ENCODE measurements around the gene SLC6A18.

SLC6A18 gene, protein sequence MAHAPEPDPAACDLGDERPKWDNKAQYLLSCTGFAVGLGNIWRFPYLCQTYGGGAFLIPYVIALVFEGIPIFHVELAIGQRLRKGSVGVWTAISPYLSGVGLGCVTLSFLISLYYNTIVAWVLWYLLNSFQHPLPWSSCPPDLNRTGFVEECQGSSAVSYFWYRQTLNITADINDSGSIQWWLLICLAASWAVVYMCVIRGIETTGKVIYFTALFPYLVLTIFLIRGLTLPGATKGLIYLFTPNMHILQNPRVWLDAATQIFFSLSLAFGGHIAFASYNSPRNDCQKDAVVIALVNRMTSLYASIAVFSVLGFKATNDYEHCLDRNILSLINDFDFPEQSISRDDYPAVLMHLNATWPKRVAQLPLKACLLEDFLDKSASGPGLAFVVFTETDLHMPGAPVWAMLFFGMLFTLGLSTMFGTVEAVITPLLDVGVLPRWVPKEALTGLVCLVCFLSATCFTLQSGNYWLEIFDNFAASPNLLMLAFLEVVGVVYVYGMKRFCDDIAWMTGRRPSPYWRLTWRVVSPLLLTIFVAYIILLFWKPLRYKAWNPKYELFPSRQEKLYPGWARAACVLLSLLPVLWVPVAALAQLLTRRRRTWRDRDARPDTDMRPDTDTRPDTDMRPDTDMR

DNA sequence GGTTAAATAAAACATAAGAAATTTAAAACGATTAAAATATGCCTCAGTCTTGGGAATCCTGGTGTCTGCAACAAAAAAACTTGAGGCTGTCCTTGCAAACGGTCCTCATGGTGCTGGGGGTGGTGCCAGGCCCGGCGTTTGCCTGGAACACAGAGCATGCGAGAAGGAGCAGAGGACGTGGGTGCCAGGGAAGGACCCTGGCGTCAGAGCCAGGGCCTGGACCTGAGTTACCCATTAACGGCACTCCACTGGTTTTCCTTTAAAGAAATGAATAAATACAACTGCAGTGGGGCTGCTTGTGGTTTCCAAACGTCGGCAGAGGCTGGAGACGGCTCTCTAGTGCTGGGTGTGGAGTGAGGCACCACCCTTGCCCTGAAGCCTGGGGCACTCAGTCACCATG, at the start of gene SLC6A18:
TSS of gene SLC6A18 (plus strand) at position 301 of the 400 bp plus-strand sequence. CDS start at position 398, 97 bp downstream.
- DNase-seq (ENCODE audit: low read depth): no peak

- DNase-seq (ENCODE audit: low read depth): no peak
These were observed 49.2 kb upstream of the SLC6A18 start for GRCh38 chr5:1175801-1176472.

DNA sequence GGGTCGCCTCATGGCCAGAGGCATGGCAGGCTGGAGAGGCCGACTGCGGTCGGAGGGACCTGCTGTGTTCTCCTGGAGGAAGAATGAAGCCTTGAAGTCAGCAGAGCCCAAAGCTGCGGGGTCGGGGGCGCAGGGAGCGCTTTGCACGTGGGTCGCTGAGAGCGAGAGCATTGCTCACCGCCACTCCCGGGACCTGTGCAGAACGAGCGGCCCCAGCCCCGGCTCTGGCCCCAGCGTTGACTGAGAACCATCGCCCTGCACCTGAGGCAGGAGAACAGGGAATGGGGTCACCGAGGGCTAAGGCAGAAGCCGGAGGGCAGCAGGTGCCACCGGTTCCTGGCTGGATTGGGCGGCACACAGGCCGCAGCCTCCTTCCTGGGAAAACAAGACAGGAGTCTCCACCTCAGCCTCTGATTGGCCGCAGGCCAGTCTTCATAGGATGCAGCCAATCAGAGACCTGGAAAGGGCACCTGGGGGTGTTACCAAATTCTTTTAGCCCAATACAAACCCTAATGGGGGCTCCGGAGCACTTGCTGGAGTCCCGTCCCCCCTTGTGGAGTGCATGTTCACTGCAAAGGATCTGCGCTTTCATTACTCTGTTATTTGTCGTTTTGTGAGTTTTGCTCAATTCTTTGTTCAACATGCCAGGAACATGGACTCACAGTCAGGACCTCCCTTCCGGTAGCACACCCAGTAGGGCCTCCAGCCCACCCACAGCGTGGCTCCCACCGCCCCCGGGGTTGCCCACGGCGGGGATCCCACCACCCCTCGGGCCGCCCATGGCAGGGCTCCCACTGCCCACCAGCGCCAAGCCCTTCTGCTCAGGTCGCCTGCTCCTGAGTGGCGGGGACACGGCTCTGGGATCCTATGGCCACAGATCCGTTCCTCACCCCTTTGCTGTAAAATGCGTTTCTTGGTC, 48.4 kb upstream of the SLC6A18 start:
- no peak for DNase-seq (ENCODE audit: low read depth)

- DNase-seq (ENCODE audit: low read depth): no peak
These were observed 47.2 kb upstream of the SLC6A18 start for GRCh38 chr5:1177826-1178528.

DNA sequence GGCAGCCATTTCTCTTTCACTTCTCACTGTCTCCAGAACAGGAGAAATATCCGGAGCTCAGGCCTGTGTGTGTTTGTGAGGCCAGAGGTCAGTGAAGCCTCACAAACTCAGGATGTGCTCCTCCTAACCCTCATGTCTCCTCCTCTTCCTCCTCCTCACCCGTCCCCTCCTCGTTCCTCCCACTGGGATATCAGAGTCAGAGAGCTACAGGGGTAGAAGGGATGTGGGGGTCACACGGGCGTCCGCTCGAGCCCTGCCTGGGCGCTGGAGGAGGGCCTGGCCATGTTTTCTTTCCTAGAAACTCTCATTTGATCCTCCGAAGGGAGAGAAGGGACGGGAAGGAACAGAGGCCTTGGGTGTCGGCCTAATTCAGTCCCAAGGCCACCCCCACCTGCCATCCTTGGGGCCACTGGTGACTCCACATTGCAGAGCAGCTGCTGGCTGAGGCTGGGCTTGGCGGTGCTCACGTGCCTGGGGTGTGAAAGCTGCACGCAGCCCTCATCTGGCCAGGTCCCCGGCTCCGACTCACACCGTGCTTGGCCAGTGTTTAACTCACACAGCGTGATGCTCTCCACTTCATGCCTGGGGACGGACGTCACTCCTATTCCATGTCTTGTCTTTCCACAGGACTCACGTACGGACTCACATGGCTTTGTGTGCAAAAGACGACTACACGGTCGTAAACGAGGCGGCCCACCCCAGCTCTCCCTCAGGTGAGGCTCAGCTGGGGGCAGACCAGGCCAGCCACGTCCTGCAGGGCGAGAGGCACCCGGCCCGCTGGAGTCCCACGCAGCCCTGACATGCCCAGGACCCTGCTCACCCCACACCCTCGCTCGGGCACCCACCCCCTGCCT, 46.4 kb upstream of the SLC6A18 start:
- DNase-seq (ENCODE audit: low read depth): no peak

GRCh38 chr5:1179383-1179715, 45.8 kb upstream of the SLC6A18 start:
- no peak for DNase-seq (ENCODE audit: low read depth)

GRCh38 chr5:1180096-1180495, 45.1 kb upstream of the SLC6A18 start:
- DNase-seq (ENCODE audit: low read depth): no peak

DNA sequence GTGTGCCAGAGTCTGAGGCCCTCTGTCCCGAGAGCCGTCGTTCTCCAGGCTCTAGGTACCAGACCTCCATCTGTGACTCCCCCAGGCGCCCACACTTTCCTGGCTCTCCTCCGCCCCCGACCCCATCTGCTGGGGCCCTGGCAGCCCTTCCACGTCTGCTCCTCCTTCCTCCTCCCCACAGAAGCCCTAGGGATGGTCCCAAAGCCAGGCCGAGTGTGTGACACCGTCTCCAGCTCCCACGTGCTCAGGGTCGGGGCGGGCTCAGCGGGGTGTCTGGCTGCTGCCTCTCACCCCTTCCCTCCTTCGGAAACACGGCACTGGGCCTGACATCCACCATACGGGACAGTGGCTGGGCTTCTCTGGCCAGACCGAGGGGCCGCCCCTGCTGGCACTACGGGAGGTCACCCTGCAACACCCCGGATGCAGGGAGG, 44.3 kb upstream of the SLC6A18 start:
- DNase-seq (ENCODE audit: low read depth): no peak

DNA sequence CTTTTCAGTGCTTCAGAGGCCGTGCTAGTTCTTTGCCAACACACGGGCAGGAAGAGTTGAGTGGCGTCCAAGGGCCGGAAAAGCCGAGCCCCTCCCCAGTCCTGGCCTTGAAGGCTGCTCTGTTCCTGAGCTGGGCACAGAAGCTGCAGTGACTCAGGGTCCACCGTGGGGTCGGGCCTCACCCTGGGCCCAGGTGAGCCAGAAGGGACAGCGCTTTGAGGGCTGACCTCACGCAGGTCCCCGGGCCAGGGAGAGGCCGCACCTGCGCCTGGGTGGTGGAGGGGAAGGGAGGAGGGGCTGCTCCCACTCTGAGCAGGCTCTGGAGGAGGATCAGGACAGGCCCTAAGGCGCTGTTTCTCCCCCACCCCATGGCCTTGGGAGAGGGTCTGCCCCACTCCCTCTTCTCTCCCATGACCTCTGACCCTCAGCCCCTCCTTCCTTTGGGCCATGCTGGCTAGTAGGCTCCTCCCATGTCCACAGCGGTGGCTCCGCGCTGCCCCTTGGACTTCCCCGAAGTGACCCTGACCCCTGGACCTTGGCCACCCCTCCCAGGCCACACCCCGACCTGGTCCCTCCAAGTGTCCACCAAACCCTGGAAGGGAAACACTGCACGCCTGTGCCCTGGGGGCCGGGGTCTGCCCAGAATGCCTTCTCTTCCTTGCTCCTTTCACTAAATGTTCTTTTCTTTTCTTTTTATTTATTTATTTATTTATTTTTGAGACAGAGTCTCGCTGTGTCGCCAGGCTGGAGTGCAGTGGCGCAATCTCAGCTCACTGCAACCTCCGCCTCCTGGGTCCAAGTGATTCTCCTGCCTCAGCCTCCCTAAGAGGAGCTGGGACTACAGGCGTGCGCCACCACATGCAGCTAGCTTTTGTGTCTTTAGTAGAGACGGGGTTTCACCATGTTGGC, 43.5 kb upstream of the SLC6A18 start:
- no peak for DNase-seq (ENCODE audit: low read depth)

- DNase-seq (ENCODE audit: low read depth): no peak
These were observed 42.9 kb upstream of the SLC6A18 start for GRCh38 chr5:1182360-1182632.

GRCh38 chr5:1182633-1183423, 42.4 kb upstream of the SLC6A18 start:
- no peak for DNase-seq (ENCODE audit: low read depth)

DNA sequence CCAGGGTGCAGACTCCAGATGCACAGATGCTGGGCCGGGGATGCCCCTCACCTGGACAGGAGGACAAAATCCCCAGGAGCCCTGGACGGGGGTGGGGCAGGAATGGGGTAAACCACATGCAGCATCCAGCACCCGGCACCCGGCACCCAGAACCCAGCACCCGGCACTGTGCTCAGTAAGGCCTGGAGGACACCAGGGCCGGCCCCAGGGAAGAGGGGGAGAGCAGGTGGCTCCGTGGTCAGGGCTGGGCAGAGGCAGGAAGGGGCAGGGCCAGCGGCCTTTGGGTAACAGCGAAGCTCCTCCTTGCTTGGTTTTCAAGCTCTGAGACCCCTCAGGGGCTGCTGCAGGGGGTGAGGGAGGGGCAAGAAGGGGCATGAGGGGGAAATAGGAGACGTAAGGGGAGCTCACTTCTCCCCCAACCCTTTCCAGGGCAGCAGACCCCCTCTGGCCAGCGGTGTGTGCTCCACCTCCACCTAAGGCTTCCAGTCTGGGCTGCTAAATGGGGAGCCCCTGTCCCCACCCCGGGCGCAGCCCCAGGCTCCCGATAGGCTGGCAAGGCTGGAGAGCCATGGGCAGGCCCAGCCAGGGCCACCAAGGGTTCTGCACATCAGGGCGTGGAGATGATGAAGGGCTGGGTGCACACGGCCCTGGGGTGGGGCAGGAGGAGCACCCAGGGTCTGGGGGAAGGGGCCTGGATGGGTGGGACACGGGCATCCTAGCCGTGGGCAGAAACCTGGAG, 41.6 kb upstream of the SLC6A18 start:
- no peak for DNase-seq (ENCODE audit: low read depth)

- DNase-seq (ENCODE audit: low read depth): no peak
These were observed 41.1 kb upstream of the SLC6A18 start for GRCh38 chr5:1184163-1184470.

DNA sequence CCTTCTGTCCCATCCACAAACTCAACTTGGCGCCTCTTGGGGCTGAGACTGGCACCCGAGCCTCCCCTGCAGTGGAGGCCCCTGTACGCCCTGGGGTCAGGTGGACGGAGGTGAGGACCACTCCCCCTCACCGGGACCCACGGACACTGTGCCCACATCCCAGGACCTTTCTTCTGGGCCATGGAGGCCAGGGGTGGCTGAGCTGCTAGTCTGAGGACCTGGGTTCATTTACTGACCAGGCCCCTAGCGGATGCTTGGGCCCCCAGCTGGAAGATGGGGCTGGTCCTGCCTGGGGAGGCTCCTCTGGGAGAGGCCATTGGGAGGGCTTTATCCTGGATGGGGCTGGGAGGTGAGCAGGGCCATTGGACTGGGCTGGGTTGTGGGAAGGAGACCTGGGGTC, 40.7 kb upstream of the SLC6A18 start:
- DNase-seq (ENCODE audit: low read depth): no peak

- DNase-seq (ENCODE audit: low read depth): no peak
These were observed 40.0 kb upstream of the SLC6A18 start for GRCh38 chr5:1185038-1185627.

DNA sequence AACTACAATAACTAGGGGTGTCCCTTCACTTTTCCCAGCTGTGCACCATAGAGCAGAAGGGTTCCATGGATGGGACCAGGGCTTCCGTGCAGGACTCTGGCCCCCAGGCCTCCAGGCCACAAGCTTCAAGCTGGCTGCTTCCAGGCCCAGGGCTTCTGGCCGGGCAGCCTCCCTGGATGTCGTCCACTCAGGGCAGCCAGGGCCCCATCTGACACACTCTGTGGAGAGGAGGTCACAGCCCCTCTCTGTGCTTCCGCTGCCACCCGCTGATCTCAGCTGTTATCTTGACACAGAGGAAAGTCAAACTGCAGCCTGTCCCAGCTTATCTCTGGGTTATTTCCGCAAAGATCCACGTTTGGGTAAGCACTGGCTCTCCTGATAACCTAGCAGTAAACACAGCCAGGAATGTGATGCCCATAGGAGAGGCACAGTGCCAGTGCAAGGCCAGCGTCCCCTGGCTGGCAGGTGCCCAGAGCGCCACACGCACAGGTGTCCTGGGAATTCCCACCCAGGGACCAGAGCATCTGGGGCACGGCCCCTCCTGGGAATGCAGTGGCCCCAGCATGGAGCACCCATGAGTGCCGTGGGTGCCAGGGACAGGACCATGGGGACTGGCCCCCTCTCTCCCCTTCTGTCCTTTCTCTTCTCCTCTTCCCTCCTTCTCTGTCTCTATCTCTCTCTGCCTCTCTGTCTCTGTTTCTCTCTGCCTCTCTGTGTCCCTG, 39.4 kb upstream of the SLC6A18 start:
- DNase-seq (ENCODE audit: low read depth): no peak
